ENCODE results near the gene FBXO40. TPM values are rescaled to one million over a fixed set of nuclear protein-coding genes. Genes with fewer than 3 reads are reported as not detected.

Gene FBXO40
- total RNA-seq, 4 donors from 2014 or later = 0.08 to 0.16 TPM; not detected in 2

GRCh38 chr3:121552797-121553196 lies 40.4 kb upstream of the FBXO40 start:
- WGBS, 2 donors (ENCODE audit: low coverage in 1 of 2) = 80 to 81% methylated on average over 3 of the region's 3 CpGs
- Histone ChIP-seq H3K4me3 (no peak overlapping the region), H3K27ac (no peak overlapping the region), H3K36me3 (no peaks in the 10 kb centered on the region), H3K27me3 (no peaks in the 10 kb centered on the region), H3K4me1 (no peaks in the 10 kb centered on the region), H3K9me3 (no peaks in the 10 kb centered on the region)
- TF ChIP-seq POLR2A (IDR thresholded peaks at IDR 0.05) (no peak), POLR2AphosphoS5 (IDR thresholded peaks at IDR 0.05) (no peak)
- no peak for ATAC-seq

- H3K4me1 ChIP-seq = no peaks in the 10 kb centered on the region
- no peaks in the 10 kb centered on the region for H3K9me3 ChIP-seq
- TF ChIP-seq POLR2A (IDR thresholded peaks at IDR 0.05) (no peak), EP300 (IDR thresholded peaks at IDR 0.05) (no peak), CTCF (IDR thresholded peaks at IDR 0.05) (no peak), POLR2AphosphoS5 (IDR thresholded peaks at IDR 0.05) (no peak)
- no peaks in the 10 kb centered on the region for H3K27me3 ChIP-seq
- H3K36me3 ChIP-seq = no peaks in the 10 kb centered on the region
- ATAC-seq = no peak
- no peak overlapping the region for H3K4me3 ChIP-seq
- WGBS, 2 donors (ENCODE audit: low coverage in 1 of 2) = 57% methylated on average over 1 of the region's 5 CpGs; no CpG with 5 or more reads in 1 of the 2 donors
- no peak overlapping the region for H3K27ac ChIP-seq
Measured at GRCh38 chr3:121557426-121557934, 35.7 kb upstream of the FBXO40 start.

GRCh38 chr3:121562148-121562547 lies 31.0 kb upstream of the FBXO40 start:
- no peak for ATAC-seq
- Histone ChIP-seq H3K36me3 (no peaks in the 10 kb centered on the region), H3K9me3 (no peaks in the 10 kb centered on the region), H3K27me3 (no peaks in the 10 kb centered on the region), H3K4me3 (no peak overlapping the region), H3K27ac (peak overlapping the region in 3 of 4 donors; percentile 4 to 61 (median 51)), H3K4me1 (no peaks in the 10 kb centered on the region)
- no peak for TF ChIP-seq POLR2A (IDR thresholded peaks at IDR 0.05)
- no peak for TF ChIP-seq CTCF (IDR thresholded peaks at IDR 0.05)
- no peak for TF ChIP-seq POLR2AphosphoS5 (IDR thresholded peaks at IDR 0.05)
- TF ChIP-seq EP300 (IDR thresholded peaks at IDR 0.05) = no peak

- no peaks in the 10 kb centered on the region for H3K4me1 ChIP-seq
- ATAC-seq = no peak
- WGBS, 2 donors (ENCODE audit: low coverage in 1 of 2) = 71 to 78% methylated on average over 6 to 9 of the region's 9 CpGs
- TF ChIP-seq POLR2AphosphoS5 (IDR thresholded peaks at IDR 0.05) (no peak), EP300 (IDR thresholded peaks at IDR 0.05) (no peak), CTCF (IDR thresholded peaks at IDR 0.05) (no peak), POLR2A (IDR thresholded peaks at IDR 0.05) (no peak)
- H3K27ac ChIP-seq = no peak overlapping the region
- H3K36me3 ChIP-seq = no peaks in the 10 kb centered on the region
- no peaks in the 10 kb centered on the region for H3K9me3 ChIP-seq
- H3K27me3 ChIP-seq = no peaks in the 10 kb centered on the region
- no peak overlapping the region for H3K4me3 ChIP-seq
Measured at GRCh38 chr3:121566773-121567172, 26.4 kb upstream of the FBXO40 start.

- Histone ChIP-seq H3K27ac (no peak within 1 kb of the TSS), H3K9me3 (no peaks in the 10 kb centered on the region), H3K4me1 (no peaks in the 10 kb centered on the region), H3K4me3 (no peak within 1 kb of the TSS), H3K27me3 (no peaks in the 10 kb centered on the region), H3K36me3 (no peaks in the 10 kb centered on the region)
- no peak for ATAC-seq
- TF ChIP-seq POLR2A (IDR thresholded peaks at IDR 0.05) = no peak
- no peak for TF ChIP-seq EP300 (IDR thresholded peaks at IDR 0.05)
- no peak for TF ChIP-seq POLR2AphosphoS5 (IDR thresholded peaks at IDR 0.05)
- no peak for TF ChIP-seq CTCF (IDR thresholded peaks at IDR 0.05)
- WGBS, 2 donors (ENCODE audit: low coverage in 1 of 2) = 85 to 91% methylated on average over 4 to 5 of the region's 5 CpGs
Measured at GRCh38 chr3:121567649-121568048, 25.5 kb upstream of the FBXO40 start, which contains the start of gene ARGFX. Gene ARGFX, plus strand, starts transcription at chr3:121567949. Its CDS starts 2,765 bp downstream, at chr3:121570714.
